HG03520 (cell line): ENCODE data around the gene ENOSF1.

ENCODE experiments used
- ATAC-seq: cut with Tn5 transposase; IDR thresholded peaks from one replicate; pipeline ENCODE4 v1.9.1; 2021; ENCODE audit warnings: mild to moderate bottlenecking, moderate library complexity; ENCODE audit not compliant: unreplicated experiment

The ENOSF1 gene

GRCh38 chr18:676069-676468, 36.4 kb downstream of the ENOSF1 start:
- ATAC-seq: no peak

- no peak for ATAC-seq
Measured at GRCh38 chr18:675307-675706, 37.1 kb downstream of the ENOSF1 start.

DNA sequence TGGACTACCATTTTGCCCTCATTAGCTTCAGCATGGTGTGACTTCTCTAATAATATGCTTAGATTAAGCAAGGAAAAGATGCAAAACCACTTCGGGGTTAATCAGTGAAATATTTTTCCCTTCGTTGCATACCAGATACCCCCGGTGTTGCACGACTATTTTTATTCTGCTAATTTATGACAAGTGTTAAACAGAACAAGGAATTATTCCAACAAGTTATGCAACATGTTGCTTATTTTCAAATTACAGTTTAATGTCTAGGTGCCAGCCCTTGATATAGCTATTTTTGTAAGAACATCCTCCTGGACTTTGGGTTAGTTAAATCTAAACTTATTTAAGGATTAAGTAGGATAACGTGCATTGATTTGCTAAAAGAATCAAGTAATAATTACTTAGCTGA, 38.7 kb downstream of the ENOSF1 start:
- ATAC-seq: no peak

- ATAC-seq: no peak
Measured at GRCh38 chr18:673317-673716, 39.1 kb downstream of the ENOSF1 start.

DNA sequence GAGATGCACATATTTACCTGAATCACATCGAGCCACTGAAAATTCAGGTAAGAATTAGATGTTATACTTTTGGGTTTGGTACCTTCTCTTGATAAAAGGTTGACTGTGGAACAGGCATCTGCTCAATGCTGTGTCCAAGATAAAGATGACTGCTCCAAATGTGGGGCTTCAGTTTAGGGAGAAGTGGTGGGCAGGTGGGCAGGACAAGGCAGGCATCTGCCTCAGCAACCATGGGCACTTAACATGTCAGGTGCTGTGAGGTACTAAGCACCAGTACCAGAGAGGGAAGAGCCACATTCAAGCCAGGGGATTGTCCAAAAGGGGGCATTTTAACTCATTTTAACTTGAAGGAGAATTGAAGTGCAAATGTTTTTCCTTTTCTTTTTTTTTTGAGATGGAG, 41.0 kb downstream of the ENOSF1 start:
- no peak for ATAC-seq

GRCh38 chr18:670522-670921, 41.9 kb downstream of the ENOSF1 start:
- ATAC-seq: no peak

DNA sequence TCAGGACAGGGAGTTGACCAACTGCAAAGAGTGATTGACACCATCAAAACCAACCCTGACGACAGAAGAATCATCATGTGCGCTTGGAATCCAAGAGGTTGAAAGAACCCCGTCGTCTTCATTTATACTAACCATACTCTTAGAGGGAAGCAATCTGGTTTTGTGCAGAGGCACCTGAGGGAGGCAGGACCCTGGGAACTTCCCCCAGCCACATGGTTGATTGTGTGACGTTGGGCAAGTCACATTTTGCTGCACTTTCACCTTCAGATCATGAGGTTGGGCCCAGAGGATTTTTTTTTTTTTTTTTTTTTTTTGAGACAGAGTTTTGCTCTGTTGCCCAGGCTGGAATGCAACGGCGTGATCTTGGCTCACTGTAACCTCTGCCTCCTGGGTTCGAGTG, 43.4 kb downstream of the ENOSF1 start:
- no peak for ATAC-seq

GRCh38 chr18:668260-668659, 44.2 kb downstream of the ENOSF1 start:
- no peak for ATAC-seq

- no peak for ATAC-seq
Measured at GRCh38 chr18:666628-667027, 45.8 kb downstream of the ENOSF1 start.

- no peak for ATAC-seq
Measured at GRCh38 chr18:666177-666576, 46.3 kb downstream of the ENOSF1 start.

GRCh38 chr18:662197-662596, 50.2 kb downstream of the ENOSF1 start:
- no peak for ATAC-seq

DNA sequence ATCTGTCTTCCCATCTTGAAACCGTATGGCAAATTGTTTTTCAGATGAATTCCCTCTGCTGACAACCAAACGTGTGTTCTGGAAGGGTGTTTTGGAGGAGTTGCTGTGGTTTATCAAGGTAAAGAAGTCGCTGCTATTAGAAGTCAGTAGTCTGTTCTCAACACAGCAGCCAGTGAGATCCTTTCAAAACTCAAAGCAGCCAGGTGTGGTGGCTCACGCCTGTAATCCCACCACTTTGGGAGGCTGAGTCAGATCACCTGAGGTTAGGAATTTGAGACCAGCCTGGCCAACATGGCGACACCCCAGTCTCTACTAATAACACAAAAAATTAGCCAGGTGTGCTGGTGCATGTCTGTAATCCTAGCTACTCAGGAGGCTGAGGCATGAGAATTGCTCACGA, 52.8 kb downstream of the ENOSF1 start:
- no peak for ATAC-seq

GRCh38 chr18:658947-659533, 53.4 kb downstream of the ENOSF1 start:
- no peak for ATAC-seq

DNA sequence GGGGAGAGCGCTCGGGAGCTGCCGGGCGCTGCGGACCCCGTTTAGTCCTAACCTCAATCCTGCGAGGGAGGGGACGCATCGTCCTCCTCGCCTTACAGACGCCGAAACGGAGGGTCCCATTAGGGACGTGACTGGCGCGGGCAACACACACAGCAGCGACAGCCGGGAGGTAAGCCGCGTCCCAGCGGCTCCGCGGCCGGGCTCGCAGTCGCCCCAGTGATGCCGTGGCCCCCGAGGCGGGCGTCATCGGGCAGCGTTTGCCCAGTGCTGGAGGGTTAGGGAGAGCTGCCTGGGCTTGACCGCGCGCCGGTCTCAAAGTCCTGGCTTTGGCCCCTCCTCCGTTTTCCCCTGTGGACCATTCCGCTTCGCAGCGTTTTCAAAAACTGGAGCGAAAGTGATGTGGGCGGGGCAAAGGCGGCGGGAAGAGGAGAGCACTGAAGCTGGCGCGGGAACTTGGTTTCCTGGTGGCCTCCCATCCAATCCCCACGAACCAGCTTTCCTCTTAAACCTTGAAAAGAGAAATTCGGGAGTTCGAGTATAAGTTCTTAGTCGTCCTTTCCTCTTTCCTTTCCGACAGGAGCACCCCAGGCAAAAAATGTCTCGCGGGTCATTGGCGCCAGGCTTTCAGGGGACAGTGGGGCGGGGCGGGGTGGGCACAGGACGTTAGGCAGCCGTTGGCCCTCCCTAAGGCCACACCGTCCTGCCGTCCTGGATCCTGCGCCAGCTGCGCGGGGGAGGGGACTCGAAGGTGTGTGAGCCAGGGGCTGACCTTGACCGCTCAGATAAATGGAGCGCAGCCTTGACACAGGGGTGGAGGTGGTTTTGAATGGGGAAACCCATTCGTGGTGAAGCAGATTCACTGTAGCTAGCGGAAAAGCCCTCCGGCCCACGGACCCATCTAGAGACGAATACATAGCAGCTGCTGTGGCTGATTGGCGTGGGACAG, 54.2 kb downstream of the ENOSF1 start:
- ATAC-seq: peak; percentile 42

DNA sequence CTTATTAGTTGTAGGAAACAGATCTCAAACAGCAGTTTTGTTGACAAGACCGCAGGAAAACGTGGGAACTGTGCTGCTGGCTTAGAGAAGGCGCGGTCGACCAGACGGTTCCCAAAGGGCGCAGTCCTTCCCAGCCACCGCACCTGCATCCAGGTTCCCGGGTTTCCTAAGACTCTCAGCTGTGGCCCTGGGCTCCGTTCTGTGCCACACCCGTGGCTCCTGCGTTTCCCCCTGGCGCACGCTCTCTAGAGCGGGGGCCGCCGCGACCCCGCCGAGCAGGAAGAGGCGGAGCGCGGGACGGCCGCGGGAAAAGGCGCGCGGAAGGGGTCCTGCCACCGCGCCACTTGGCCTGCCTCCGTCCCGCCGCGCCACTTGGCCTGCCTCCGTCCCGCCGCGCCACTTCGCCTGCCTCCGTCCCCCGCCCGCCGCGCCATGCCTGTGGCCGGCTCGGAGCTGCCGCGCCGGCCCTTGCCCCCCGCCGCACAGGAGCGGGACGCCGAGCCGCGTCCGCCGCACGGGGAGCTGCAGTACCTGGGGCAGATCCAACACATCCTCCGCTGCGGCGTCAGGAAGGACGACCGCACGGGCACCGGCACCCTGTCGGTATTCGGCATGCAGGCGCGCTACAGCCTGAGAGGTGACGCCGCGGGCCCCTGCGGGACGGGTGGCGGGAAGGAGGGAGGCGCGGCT, 55.0 kb downstream of the ENOSF1 start, which contains the start of gene TYMS:
Gene TYMS, plus strand, starts transcription at position 343 of the 690 bp plus-strand sequence. Its CDS starts 90 bp downstream, at position 433.
- ATAC-seq: peak; percentile 49

DNA sequence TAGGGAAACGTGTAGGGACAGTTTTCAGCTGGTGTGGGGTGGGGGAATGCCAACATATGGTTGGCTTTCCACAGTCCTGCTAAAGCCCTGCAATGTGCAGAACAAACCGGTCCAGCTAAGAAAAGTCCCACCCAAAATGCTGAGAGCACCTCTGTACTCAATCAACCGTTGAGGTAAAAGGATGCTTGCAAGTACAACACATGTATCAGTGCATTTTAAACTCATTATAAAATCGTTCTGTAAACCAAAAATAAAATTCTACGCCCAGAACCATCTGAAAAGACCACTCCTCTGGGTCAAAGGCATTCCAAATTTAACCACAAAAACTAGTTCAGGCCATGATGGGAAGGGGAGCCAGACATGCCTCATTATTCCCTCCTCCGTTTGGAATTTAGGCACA, 57.0 kb downstream of the ENOSF1 start:
- no peak for ATAC-seq

- ATAC-seq: no peak
Measured at GRCh38 chr18:654601-655000, 57.8 kb downstream of the ENOSF1 start.

GRCh38 chr18:653512-653911, 58.9 kb downstream of the ENOSF1 start:
- ATAC-seq: no peak

DNA sequence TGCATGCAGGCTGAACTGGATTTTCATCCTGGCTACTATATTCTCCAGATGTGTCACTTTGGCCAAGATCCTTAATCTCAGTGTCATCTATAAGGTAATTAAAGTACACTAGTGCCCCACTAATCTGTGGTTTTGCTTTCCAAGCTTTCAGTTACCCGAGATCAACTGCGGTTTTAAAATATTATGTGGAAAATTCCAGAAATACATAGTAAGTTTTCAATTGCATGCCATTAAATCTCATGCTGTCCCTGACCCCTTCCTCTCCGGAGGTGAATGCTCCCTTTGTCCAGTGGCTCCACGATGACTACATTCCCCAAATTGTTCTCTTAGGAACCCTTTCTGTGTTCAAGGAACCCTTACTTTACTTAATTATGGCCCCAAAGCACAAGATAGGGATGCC, 60.3 kb downstream of the ENOSF1 start:
- no peak for ATAC-seq

DNA sequence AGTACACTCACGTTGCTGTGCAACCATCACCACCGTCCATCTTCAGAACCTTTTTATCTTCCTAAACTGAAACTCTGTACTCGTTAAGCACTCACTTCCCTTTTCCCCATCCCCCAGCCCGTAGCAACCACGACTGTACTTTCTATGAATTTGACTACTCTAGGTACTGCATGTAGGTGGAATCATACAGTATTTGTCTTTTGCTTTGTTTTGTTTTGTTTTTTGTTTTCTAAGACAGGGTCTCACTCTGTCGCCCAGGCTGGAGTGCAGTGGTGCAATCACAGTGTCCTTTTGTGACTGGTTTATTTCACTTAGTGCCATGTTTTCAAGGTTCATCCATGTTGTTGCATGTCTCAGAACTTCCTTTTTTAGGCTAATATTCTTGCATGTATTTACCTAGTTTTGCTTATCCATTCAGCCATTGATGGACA, 62.0 kb downstream of the ENOSF1 start:
- peak; percentile 90 for ATAC-seq

DNA sequence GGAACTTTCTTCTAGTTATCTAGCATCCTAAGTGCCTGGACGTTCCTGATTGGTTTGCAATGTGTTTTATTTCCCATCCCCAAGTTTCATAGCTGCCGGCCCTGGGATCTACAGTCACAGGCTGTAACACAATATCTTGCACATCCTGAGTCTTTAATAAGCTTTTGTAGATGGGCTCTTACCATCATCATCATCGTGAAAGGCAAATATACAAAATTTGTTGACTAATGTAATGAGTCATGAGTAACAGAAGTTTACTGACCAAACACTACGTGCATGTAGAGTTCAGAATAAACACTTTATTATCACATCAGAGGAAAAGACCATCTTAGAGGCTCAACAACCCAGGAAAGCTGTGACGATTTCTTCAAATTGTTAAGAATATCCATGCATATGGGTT, 63.1 kb downstream of the ENOSF1 start:
- no peak for ATAC-seq

GRCh38 chr18:647304-647703, 65.1 kb downstream of the ENOSF1 start:
- ATAC-seq: no peak
